ENCODE data around the gene B9D1. TPM values are rescaled to one million over a fixed set of nuclear protein-coding genes. Genes with fewer than 3 reads are reported as not detected.

The B9D1 gene
- total and polyA plus RNA-seq, 2 experiments from 2014 or later, result 29.6 to 30.8 TPM

DNA sequence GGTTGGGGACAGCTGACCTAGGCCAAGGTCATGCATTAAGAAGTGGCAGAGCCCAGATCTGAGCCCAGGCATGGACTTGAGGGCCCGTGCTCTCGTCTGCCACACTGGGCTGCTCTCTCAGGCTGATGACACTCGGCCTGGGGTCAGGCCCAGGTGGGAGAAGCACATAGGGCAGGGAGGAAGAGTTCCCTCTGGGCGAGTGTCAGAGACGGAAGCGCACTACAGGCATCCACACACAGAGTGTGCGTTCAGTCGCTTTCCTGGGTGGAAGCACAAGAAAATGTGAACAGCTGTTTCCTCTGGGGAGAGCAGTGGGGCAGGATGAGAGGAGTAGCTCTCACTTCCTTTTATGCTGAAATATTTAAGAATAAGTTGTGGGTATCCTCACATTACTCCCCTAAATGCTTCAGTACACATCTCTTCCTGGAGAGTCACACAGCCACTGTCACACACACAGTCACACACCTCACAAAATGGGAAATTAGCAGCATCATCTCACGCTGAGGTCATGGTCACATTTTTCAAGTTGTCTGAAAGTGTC, 59.7 kb downstream of the B9D1 start:
- no peak overlapping the region for H3K27ac ChIP-seq
- 94% methylated on average over 9 of the region's 9 CpGs for WGBS (ENCODE audit: low lambda C conversion rate, missing lambda C conversion rate)

DNA sequence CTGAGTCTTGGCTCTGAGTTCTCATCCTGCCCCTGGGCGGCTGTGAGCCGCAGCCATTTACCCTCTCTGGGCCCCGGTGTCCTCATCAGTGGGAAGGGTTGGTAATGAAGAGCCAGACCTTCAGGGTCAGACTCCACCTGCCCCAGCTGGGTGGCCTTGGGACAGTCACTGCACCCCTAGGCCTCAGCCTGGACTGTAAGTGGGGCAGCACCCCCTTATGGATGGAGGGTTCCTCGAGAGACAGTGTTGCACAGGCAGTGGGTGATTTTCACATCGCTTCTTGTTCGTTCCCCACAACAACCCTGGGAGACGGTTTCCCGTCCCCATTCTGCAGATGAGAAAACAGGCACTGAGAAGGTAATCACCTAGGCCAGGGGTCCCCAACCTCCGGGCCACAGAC, 60.5 kb downstream of the B9D1 start:
- Histone ChIP-seq H4K20me1 (ENCODE audit: insufficient read depth, poor library complexity, severe bottlenecking) (no peaks in the 10 kb centered on the region), H3K36me3 (replicated peaks; ENCODE audit: insufficient read depth, low read depth) (no peaks in the 10 kb centered on the region), H3K9me2 (replicated peaks; ENCODE audit: insufficient read depth) (no peaks in the 10 kb centered on the region), H3K4me1 (ENCODE audit: insufficient read depth) (no peaks in the 10 kb centered on the region), H3K27ac (no peak overlapping the region), H3K27me3 (no peaks in the 10 kb centered on the region), H3K79me2 (peaks cover 4% of the 10 kb centered on the region), H3K4me2 (no peak overlapping the region), H3K4me3 (no peak overlapping the region), H2AFZ (no peak overlapping the region), H3K9me3 (ENCODE audit: low read depth) (no peaks in the 10 kb centered on the region)
- TF ChIP-seq EZH2 (IDR thresholded peaks at IDR 0.05; ENCODE audit: borderline replicate concordance) (no peak), EZH2phosphoT487 (IDR thresholded peaks at IDR 0.05; ENCODE audit: low read depth, severe bottlenecking, unreplicated experiment) (no peak)
- TF ChIP-seq, protein P1, sequence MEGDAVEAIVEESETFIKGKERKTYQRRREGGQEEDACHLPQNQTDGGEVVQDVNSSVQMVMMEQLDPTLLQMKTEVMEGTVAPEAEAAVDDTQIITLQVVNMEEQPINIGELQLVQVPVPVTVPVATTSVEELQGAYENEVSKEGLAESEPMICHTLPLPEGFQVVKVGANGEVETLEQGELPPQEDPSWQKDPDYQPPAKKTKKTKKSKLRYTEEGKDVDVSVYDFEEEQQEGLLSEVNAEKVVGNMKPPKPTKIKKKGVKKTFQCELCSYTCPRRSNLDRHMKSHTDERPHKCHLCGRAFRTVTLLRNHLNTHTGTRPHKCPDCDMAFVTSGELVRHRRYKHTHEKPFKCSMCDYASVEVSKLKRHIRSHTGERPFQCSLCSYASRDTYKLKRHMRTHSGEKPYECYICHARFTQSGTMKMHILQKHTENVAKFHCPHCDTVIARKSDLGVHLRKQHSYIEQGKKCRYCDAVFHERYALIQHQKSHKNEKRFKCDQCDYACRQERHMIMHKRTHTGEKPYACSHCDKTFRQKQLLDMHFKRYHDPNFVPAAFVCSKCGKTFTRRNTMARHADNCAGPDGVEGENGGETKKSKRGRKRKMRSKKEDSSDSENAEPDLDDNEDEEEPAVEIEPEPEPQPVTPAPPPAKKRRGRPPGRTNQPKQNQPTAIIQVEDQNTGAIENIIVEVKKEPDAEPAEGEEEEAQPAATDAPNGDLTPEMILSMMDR (IDR thresholded peaks at IDR 0.05; ENCODE audit: poor library complexity), result no peak
- WGBS (ENCODE audit: low lambda C conversion rate, missing lambda C conversion rate), result over 99% methylated on average over 9 of the region's 9 CpGs
- no peak for DNase-seq (ENCODE audit: low spot score)

More for the DNA sequence above, 59.7 kb downstream of the B9D1 start:
- H2AFZ ChIP-seq, result no peak overlapping the region
- no peak for DNase-seq (ENCODE audit: low spot score)
- H3K27me3 ChIP-seq, result no peaks in the 10 kb centered on the region
- peaks cover 4% of the 10 kb centered on the region for H3K79me2 ChIP-seq
- H3K9me3 ChIP-seq (ENCODE audit: low read depth), result no peaks in the 10 kb centered on the region
- no peaks in the 10 kb centered on the region for H3K4me1 ChIP-seq (ENCODE audit: insufficient read depth)
- TF ChIP-seq, protein P1 (IDR thresholded peaks at IDR 0.05; ENCODE audit: poor library complexity), result no peak
- TF ChIP-seq EZH2phosphoT487 (IDR thresholded peaks at IDR 0.05; ENCODE audit: low read depth, severe bottlenecking, unreplicated experiment), result no peak
- TF ChIP-seq EZH2 (IDR thresholded peaks at IDR 0.05; ENCODE audit: borderline replicate concordance), result no peak
- H3K36me3 ChIP-seq (replicated peaks; ENCODE audit: insufficient read depth, low read depth), result no peaks in the 10 kb centered on the region
- no peak overlapping the region for H3K4me2 ChIP-seq
- no peaks in the 10 kb centered on the region for H3K9me2 ChIP-seq (replicated peaks; ENCODE audit: insufficient read depth)
- no peak overlapping the region for H3K4me3 ChIP-seq
- H4K20me1 ChIP-seq (ENCODE audit: insufficient read depth, poor library complexity, severe bottlenecking), result no peaks in the 10 kb centered on the region

DNA sequence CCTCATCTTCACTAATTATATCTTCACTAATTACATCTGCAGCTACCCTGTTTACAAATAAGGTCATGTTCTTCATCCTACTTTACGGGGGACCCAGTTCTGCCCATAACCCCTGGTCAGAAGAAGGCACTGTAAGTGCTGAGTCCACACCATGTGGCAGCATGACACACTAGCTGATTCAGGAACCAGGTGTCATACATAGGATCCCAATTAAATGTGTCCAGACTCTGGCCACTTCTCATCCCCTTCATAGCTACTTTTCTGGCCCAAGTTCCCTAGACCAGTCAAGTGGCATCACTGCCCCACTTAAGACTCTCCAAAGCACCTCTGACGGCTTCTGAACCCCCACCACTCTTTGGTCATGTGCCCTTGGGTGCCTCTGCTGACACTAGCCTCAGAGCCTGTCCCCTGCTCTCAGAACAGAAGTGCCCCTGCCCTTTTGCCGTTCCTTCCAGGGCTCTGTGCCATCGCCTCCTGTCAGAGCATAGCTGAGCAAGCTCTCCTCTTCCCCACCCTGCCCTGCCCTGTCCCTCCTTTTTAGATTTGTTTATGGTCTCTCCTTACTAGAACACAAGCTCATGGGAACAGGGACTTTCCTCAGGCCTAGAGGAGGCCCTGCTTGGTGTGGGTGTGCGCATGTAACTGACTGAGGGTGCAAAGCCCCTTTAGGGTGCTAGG, 61.1 kb downstream of the B9D1 start:
- no peaks in the 10 kb centered on the region for H3K9me2 ChIP-seq (replicated peaks; ENCODE audit: insufficient read depth)
- H3K27me3 ChIP-seq, result no peaks in the 10 kb centered on the region
- H3K4me1 ChIP-seq (ENCODE audit: insufficient read depth), result no peaks in the 10 kb centered on the region
- peaks cover 4% of the 10 kb centered on the region for H3K79me2 ChIP-seq
- no peak for DNase-seq (ENCODE audit: low spot score)
- no peak overlapping the region for H2AFZ ChIP-seq
- H3K4me2 ChIP-seq, result no peak overlapping the region
- H3K4me3 ChIP-seq, result no peak overlapping the region
- H3K9me3 ChIP-seq (ENCODE audit: low read depth), result no peaks in the 10 kb centered on the region
- TF ChIP-seq, protein P1 (IDR thresholded peaks at IDR 0.05; ENCODE audit: poor library complexity), result no peak
- TF ChIP-seq EZH2phosphoT487 (IDR thresholded peaks at IDR 0.05; ENCODE audit: low read depth, severe bottlenecking, unreplicated experiment) (no peak), EZH2 (IDR thresholded peaks at IDR 0.05; ENCODE audit: borderline replicate concordance) (no peak)
- no peaks in the 10 kb centered on the region for H3K36me3 ChIP-seq (replicated peaks; ENCODE audit: insufficient read depth, low read depth)
- no peak overlapping the region for H3K27ac ChIP-seq
- peaks cover 2% of the 10 kb centered on the region for H4K20me1 ChIP-seq (ENCODE audit: insufficient read depth, poor library complexity, severe bottlenecking)
- 96% methylated on average over 5 of the region's 5 CpGs for WGBS (ENCODE audit: low lambda C conversion rate, missing lambda C conversion rate)
